Superior temporal gyrus (tissue), 1 donor: ENCODE measurements around the gene RWDD1.
A peak's percentile ranks its signal among the peaks of the same experiment; 100 is the strongest.

Experiments
- DNase-seq: peaks from one replicate; pipeline ENCODE4 v3.0.0-alpha.2; 2016; ENCODE audit errors: extremely low spot score

RWDD1 gene

GRCh38 chr6:116570856-116571682 is at the start of gene RWDD1:
Gene RWDD1, plus strand, starts transcription at chr6:116571504. Its CDS starts 79 bp downstream, at chr6:116571583.
- peak; percentile 97 for DNase-seq

- DNase-seq = no peak
Observed at GRCh38 chr6:116522896-116523295, 48.4 kb upstream of the RWDD1 start.

- no peak for DNase-seq
Observed at GRCh38 chr6:116524236-116524635, 47.1 kb upstream of the RWDD1 start.

- DNase-seq = no peak
Observed at GRCh38 chr6:116528133-116528532, 43.2 kb upstream of the RWDD1 start.

GRCh38 chr6:116528780-116529179 is 42.5 kb upstream of the RWDD1 start:
- DNase-seq = no peak

- no peak for DNase-seq
Observed at GRCh38 chr6:116529466-116530290, 41.6 kb upstream of the RWDD1 start.

GRCh38 chr6:116530436-116530835 is 40.9 kb upstream of the RWDD1 start:
- no peak for DNase-seq

- DNase-seq = peak; percentile 77
Observed at GRCh38 chr6:116531675-116532570, 39.4 kb upstream of the RWDD1 start.

- DNase-seq = no peak
Observed at GRCh38 chr6:116533233-116533957, 37.9 kb upstream of the RWDD1 start.

GRCh38 chr6:116535109-116535508 is 36.2 kb upstream of the RWDD1 start:
- no peak for DNase-seq

GRCh38 chr6:116536216-116536621 is 35.1 kb upstream of the RWDD1 start:
- peak; percentile 85 for DNase-seq

- DNase-seq = no peak
Observed at GRCh38 chr6:116542426-116542825, 28.9 kb upstream of the RWDD1 start.

- DNase-seq = no peak
Observed at GRCh38 chr6:116543149-116543548, 28.2 kb upstream of the RWDD1 start.

GRCh38 chr6:116545651-116546050 is 25.7 kb upstream of the RWDD1 start, which contains the start of gene TRAPPC3L:
Gene TRAPPC3L, minus strand, starts transcription at chr6:116545684. Its CDS starts 170 bp downstream, at chr6:116545514.
- no peak for DNase-seq

- no peak for DNase-seq
Observed at GRCh38 chr6:116547358-116547757, 23.9 kb upstream of the RWDD1 start.

GRCh38 chr6:116550796-116551195 is 20.5 kb upstream of the RWDD1 start:
- no peak for DNase-seq

GRCh38 chr6:116553451-116553850 is 17.9 kb upstream of the RWDD1 start, which contains the start of gene CALHM4:
Gene CALHM4, plus strand, starts transcription at chr6:116553751. Its CDS starts 43 bp downstream, at chr6:116553794.
- DNase-seq = no peak

- DNase-seq = no peak
Observed at GRCh38 chr6:116556065-116556464, 15.2 kb upstream of the RWDD1 start.

- no peak for DNase-seq
Observed at GRCh38 chr6:116556814-116557415, 14.4 kb upstream of the RWDD1 start.

- DNase-seq = no peak
Observed at GRCh38 chr6:116557893-116558292, 13.4 kb upstream of the RWDD1 start.
